ENCODE results near the gene LARP1. TPM values are rescaled to one million over a fixed set of nuclear protein-coding genes. Genes with fewer than 3 reads are reported as not detected.

Gene LARP1
- total RNA-seq, 1 donor from 2014 or later = 37.4 TPM

- DNase-seq = no peak
These were observed 7.5 kb downstream of the LARP1 start for GRCh38 chr5:154762700-154763099.

- no peak for DNase-seq
These were observed 9.8 kb downstream of the LARP1 start for GRCh38 chr5:154764967-154765366.

GRCh38 chr5:154765396-154765925, 10.3 kb downstream of the LARP1 start:
- DNase-seq = no peak

DNA sequence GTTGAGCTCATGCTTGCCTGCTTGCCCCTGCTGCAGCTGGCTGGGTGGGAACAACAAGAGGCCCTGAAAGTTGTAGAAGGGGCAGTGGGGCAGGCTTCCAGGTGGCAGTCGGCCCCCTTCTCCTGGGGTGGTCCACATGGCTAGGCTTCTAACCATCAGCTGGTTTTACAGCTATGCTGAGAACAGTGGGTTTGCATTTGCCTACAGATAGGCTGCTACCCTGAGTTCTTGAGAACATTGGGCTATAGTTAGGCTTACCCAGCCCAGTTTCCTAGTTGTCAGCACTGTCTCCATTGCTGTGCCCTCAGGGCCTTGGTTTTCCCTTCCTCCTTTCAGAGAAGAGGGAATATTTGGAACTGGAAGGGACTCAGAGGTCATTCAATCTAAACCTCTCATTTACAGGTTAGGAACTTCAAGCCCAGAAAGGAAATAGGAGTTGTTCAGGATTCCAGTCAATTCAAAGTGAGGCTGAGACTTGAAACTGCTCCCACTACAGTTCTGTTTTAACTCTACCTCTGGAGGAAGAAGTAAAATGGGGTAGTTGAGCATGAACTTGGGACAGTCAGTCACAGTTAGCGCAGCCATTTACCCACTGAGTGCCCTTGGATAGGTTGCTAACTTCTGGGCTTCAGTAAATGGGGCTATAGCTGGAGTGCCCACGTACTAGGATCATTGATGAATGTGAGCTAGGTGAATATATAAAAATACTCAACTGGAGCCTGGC, 11.5 kb downstream of the LARP1 start:
- no peak for DNase-seq

- DNase-seq = no peak
These were observed 12.4 kb downstream of the LARP1 start for GRCh38 chr5:154767576-154767975.

- no peak for DNase-seq
These were observed 13.0 kb downstream of the LARP1 start for GRCh38 chr5:154768207-154768606.

DNA sequence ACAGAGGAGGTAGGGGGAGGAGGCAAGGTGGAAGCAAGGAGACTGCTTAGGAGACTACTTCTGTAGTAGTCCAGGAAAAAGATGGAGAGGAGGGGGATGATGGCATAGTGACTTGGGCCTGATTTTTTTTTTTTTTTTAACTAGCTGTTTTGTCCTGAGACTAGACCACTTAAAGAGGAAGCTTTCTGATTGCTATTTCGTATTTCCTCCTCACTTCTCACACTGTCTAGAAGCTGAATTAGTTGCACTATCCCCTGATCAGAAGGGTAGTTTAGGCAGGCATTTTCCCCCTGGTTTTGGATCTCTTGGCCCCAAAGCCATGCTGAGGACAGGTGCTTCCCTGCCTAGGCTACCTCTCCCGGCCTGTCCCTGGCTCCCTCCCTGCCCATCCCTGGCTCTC, 14.9 kb downstream of the LARP1 start:
- DNase-seq = no peak

DNA sequence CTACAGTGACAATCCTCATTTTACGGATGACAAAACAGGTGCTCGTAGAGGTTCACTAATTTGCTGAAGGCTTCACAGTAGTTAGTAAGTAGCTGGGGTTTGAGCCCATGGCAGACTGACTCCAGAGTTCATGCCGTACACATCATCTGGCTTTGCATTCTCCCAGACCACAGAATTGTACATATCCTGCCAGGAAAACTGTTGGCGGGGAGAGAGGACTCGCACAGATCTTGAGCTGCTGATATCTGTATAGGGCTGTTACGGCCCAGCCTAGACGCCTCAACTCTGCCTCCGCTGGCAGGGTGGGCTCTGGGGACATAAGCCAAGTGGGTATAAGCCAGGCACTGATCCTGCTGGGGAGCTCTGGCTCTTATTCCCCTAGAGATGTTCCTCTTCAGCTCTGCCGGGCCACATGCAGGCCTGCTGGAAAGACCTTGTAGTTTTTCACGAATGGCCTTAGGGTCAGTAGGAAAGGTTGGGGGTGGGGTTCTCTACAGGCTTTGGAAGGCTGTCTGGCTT, 16.3 kb downstream of the LARP1 start:
- DNase-seq = no peak

GRCh38 chr5:154773326-154773725, 18.1 kb downstream of the LARP1 start:
- no peak for DNase-seq

DNA sequence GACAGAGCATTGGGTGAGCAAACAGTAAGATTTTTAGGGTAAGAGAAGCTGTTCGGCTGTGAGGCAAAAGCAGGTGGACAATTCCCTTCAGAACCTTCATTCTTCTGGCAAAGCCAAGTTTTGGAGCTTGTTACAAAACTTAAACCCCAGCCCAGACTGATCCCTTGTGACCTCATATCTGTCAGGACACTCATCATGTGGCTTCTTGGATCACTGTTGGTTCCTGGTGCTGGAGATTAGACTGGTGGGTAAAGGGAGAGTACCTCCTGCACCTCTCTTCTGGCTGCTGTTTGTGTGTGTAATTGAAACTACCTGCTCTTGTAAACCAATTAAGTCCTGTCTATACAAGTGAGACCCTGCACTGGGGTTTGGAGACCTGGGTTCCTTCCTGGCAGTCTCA, 21.0 kb downstream of the LARP1 start:
- DNase-seq = no peak

DNA sequence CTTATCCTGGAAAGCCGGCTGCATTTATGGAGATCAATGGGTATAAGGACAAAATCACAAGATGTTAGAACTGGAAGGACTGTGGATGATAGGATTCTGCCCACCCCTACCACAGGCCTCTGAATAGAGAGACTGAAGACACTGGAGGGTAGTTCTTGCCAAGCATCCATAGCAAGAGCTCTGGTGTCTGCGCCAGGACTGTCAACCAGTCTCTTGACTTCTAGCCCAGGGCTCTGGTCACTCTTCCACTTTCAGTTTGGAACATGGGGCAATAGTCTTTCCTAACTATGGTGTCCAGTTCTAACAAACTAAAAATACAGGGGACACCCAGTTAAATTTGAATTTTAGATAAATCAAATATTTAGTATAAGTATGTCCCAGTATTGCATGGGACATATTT, 23.4 kb downstream of the LARP1 start:
- DNase-seq = no peak

DNA sequence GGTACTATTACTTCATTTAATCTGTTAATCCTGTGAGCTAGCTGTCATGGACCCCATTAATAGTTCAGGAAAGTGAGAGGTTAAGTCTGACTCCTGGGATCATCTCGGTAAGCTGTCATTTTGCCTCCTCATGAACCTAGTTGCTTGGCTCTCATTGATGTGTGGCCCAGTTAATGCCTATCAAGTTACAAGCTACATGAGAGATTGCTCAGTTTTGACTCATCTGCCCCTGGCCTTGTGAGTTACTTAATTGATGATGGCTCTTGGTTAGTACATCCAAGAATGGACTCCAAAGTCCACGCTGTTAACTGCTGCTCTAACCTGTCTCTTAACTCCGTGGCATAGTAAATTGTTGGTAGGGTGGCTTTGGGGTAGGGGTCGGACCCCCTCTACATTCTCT, 23.9 kb downstream of the LARP1 start:
- no peak for DNase-seq

DNA sequence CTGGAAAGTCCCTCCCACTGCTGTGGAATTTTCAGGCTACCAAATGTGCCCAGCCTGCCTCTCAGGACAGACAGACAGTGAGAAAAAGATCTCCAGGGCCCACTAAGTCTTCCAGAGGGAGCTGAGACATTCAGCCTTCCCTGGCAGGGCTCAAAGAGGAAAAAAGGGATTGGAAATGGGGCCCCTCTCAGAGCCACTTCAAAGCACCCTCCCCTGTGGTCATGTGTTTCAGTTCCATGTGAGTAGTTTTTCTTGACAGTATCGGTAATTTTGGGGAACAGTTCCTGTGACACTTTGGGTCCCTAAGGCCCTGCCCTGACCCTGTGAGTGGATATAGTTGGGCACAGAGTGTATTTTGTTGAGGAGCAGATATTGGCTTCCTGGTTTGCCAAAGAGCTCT, 25.0 kb downstream of the LARP1 start:
- DNase-seq = no peak

- DNase-seq = no peak
These were observed 27.1 kb downstream of the LARP1 start for GRCh38 chr5:154782326-154782725.

GRCh38 chr5:154782812-154783592, 27.8 kb downstream of the LARP1 start:
- no peak for DNase-seq

DNA sequence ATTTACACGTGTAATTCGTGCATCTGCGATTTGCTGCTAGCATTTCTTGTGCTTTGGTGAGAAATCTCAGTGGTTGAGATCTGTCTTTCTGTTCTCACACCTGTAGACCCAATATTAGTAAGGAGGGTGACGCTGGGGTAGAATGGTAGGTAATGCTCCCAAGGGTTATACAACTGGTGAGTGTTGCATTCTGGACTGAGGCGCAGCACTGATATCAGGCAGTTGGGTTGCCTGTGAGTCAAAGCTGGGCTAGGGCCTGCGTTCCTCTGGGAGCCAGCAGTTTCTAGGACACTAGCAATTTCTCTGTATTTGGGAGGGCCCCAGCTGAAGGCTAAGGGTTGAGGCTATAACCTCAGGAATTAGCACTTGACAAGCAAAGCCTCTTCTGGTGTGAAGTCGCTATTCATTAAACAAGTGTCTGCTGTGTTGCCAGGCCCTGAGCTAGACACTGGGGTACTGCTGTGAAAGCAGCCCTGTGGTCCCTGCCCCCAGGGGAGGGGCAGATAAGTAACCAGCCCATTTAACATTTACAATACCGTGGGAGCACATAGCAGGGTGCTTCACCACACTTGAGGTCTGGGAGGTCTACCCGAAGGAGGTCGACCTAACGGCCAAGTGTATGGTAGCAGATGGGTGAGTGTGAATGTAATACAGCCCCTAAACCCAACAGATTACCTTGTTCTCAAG, 28.7 kb downstream of the LARP1 start:
- DNase-seq = no peak

- DNase-seq = no peak
These were observed 29.7 kb downstream of the LARP1 start for GRCh38 chr5:154784856-154785255.

- DNase-seq = no peak
These were observed 31.2 kb downstream of the LARP1 start for GRCh38 chr5:154786414-154786813.

DNA sequence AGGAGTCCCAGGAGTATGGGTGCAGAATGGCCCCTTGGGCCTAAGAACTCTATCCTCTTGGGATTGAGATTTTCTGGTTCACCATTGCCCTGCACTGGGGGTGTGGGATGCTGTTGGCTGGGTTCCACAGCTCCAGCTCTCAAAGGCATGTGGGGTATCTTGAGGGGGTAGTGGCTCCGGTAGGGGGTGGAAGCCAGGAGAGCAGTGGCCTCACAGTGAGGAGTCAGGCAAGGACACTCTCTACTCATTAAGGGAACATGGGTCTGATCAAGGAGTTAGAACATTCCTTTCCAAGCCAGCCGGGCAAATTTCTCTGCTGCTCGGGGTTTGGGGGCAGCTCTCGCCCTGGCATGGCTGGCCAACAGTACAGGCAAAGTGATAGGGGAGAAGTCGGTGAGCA, 33.0 kb downstream of the LARP1 start:
- DNase-seq = no peak

GRCh38 chr5:154791535-154791934, 36.4 kb downstream of the LARP1 start:
- DNase-seq = no peak

GRCh38 chr5:154793599-154794524, 38.7 kb downstream of the LARP1 start:
- no peak for DNase-seq

Measured in occipital lobe (tissue), 2 donors.